Ishikawa (cell line): ENCODE results near the gene APOBEC4.

Experiments used
- CEBPB ChIP-seq: IDR thresholded peaks from 2 replicates; pipeline ENCODE4 v1.6.1; 2012
- CREB1 ChIP-seq: IDR thresholded peaks from 2 replicates; pipeline ENCODE4 v1.6.1; 2012; ENCODE audit warnings: low read depth
- EGR1 ChIP-seq: IDR thresholded peaks from 2 replicates; pipeline ENCODE4 v1.6.1; 2012
- EP300 ChIP-seq: IDR thresholded peaks from 2 replicates; pipeline ENCODE4 v1.6.1; 2012; ENCODE audit warnings: borderline replicate concordance
- FOXM1 ChIP-seq: IDR thresholded peaks from 2 replicates; pipeline ENCODE4 v1.6.1; 2012; ENCODE audit warnings: low read depth, borderline replicate concordance
- NFIC ChIP-seq: IDR thresholded peaks from 2 replicates; pipeline ENCODE4 v1.6.1; 2012
- RAD21 ChIP-seq: IDR thresholded peaks from 2 replicates; pipeline ENCODE4 v1.6.1; 2012; ENCODE audit warnings: low read depth
- TAF1 ChIP-seq: IDR thresholded peaks from 2 replicates; pipeline ENCODE4 v1.6.1; 2012; ENCODE audit warnings: low read depth, mild to moderate bottlenecking
- TCF12 ChIP-seq: IDR thresholded peaks from 2 replicates; pipeline ENCODE4 v1.6.1; 2012; ENCODE audit warnings: low read depth
- TEAD4 ChIP-seq: IDR thresholded peaks from 2 replicates; pipeline ENCODE4 v1.6.1; 2012
- YY1 ChIP-seq: IDR thresholded peaks from 2 replicates; pipeline ENCODE4 v1.6.1; 2012; ENCODE audit warnings: low read depth
- ZBTB7A ChIP-seq: IDR thresholded peaks from 2 replicates; pipeline ENCODE4 v1.6.1; 2012; ENCODE audit warnings: low read depth
- TF ChIP-seq, protein P1 (sequence below): IDR thresholded peaks from 2 replicates; pipeline ENCODE4 v1.6.1; 2012
- TF ChIP-seq, protein P2 (sequence below): IDR thresholded peaks from 2 replicates; pipeline ENCODE4 v1.6.1; 2012; ENCODE audit warnings: low read depth, mild to moderate bottlenecking
- TF ChIP-seq, protein P3 (sequence below): IDR thresholded peaks from 2 replicates; pipeline ENCODE4 v1.6.1; 2012

The APOBEC4 gene

DNA sequence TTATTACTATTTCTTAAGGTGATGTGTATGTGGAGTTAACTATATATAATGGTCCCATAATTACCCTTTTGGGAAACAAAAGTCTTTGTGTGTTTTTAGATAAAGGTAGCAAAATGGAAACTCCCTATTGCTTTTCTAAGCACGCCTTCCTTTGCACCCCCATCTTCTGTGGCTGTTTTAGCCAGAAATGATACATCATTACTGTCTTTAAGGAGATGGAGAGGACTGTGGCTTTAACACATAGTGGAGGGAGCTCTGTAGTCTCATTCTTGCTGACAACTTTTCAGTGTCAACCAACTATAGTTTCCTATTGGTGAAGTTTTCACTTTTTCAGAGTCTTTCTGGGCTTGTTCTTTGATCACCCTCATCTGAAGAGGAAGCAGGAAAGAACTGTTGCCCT, 1.0 kb downstream of the APOBEC4 start:
- no peak for TF ChIP-seq TAF1
- no peak for TF ChIP-seq TCF12
- TF ChIP-seq, protein P1, sequence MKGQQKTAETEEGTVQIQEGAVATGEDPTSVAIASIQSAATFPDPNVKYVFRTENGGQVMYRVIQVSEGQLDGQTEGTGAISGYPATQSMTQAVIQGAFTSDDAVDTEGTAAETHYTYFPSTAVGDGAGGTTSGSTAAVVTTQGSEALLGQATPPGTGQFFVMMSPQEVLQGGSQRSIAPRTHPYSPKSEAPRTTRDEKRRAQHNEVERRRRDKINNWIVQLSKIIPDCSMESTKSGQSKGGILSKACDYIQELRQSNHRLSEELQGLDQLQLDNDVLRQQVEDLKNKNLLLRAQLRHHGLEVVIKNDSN = no peak
- TF ChIP-seq TEAD4 = no peak
- TF ChIP-seq CEBPB = no peak
- TF ChIP-seq RAD21 = no peak
- no peak for TF ChIP-seq EGR1
- TF ChIP-seq, protein P2, sequence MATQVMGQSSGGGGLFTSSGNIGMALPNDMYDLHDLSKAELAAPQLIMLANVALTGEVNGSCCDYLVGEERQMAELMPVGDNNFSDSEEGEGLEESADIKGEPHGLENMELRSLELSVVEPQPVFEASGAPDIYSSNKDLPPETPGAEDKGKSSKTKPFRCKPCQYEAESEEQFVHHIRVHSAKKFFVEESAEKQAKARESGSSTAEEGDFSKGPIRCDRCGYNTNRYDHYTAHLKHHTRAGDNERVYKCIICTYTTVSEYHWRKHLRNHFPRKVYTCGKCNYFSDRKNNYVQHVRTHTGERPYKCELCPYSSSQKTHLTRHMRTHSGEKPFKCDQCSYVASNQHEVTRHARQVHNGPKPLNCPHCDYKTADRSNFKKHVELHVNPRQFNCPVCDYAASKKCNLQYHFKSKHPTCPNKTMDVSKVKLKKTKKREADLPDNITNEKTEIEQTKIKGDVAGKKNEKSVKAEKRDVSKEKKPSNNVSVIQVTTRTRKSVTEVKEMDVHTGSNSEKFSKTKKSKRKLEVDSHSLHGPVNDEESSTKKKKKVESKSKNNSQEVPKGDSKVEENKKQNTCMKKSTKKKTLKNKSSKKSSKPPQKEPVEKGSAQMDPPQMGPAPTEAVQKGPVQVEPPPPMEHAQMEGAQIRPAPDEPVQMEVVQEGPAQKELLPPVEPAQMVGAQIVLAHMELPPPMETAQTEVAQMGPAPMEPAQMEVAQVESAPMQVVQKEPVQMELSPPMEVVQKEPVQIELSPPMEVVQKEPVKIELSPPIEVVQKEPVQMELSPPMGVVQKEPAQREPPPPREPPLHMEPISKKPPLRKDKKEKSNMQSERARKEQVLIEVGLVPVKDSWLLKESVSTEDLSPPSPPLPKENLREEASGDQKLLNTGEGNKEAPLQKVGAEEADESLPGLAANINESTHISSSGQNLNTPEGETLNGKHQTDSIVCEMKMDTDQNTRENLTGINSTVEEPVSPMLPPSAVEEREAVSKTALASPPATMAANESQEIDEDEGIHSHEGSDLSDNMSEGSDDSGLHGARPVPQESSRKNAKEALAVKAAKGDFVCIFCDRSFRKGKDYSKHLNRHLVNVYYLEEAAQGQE = no peak
- no peak for TF ChIP-seq CREB1
- no peak for TF ChIP-seq YY1
- TF ChIP-seq NFIC = no peak

DNA sequence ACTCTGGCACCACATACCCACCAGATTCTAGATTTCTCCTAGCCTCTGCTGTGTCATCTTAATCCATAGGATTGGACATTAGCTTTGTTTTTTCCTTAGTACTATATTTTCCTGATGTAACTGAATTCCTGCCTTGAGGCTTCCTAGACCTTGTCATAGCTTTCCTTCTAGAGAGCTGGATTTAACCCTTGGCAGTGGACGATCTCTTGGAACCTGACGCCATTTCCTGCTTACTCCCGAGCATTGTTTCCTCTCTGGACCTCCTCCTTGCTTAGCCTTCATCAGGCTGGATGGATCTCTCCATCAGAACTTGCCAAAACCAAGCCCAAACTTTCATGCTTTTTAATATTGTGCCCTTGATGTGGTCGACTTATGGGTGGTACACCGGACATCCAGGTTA, 1.5 kb downstream of the APOBEC4 start:
- TF ChIP-seq ZBTB7A (no peak), TCF12 (no peak), YY1 (no peak), RAD21 (no peak)

DNA sequence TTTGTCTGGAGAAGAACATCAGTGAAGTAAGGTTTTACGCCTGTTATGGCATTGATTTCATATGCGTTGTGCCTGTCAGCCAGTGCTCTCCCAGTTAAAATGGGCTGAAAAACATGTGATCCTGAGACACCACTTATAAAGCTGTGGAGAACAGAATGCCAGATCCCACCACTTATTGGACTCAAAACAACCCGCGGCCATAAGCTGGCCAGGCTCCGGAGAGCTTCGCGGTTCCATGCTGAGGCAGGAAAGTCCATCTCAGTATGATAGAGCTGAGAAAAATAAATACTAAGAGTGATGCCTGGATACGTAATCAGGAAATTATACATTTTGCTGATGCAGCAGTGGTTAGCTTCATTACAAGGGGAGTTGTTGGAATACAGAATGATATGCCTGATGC, 5.1 kb downstream of the APOBEC4 start:
- TF ChIP-seq NFIC (no peak), EP300 (no peak)

DNA sequence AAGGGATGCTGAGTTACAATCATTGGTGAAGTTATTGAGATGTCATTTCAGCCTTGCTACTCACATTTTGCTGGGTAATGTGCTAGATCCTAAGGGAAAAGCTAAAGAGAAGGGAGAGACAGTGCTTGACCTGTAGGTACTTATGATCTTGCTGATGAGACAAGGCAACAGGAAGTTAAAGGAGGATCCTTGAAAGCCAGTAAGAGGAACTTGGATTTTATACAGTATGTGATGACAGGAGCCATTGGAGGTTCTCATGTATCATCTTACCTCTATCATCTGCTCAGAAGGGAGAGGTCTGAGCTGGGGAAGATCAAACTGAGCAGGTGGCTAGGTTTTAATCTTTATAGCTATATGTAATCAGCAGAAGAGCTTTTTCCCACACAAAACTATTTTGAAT, 6.3 kb downstream of the APOBEC4 start:
- TF ChIP-seq TEAD4 (no peak), EGR1 (no peak), TCF12 (no peak), YY1 (no peak)
- TF ChIP-seq, protein P1 = no peak
- TF ChIP-seq, protein P2 = no peak

DNA sequence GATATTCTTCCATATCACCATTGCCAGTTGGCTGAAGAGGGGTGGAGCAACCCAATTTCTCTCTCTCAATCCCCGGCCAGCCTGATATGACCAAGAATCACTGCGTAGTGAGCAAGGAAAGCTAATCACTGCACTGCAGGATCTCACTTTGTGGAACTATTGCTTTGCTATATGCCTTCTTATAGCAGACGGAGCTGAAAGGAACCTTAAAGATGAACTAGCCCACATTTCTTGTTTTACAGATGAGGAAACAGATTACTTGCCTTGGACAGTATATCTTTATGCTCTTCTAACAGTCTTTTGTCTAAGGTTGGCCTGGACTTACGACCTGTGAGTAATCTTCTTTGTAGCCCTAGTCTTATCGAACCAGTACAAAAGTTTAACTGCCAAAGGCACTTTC, 7.6 kb downstream of the APOBEC4 start:
- no peak for TF ChIP-seq RAD21
- TF ChIP-seq, protein P2 = no peak
- no peak for TF ChIP-seq ZBTB7A
- TF ChIP-seq, protein P3, sequence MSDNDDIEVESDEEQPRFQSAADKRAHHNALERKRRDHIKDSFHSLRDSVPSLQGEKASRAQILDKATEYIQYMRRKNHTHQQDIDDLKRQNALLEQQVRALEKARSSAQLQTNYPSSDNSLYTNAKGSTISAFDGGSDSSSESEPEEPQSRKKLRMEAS = no peak

DNA sequence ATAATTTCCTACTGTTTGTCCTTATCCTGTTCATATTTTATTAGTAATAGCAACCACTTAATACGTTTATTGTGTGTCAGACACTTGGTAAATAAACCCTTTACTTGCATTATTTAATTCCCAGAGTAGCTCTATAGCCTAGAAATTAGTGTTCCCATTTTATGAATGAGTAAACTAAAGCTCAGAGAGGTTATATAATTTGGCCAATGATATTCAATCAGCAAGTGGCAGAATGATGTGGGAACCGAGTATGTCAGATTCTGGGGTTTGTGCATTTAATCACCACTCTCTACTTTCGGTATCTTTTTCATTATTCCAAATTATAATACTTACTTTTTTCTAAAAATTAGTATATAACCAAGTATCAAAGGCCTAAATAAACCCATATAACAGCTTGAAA, 10.9 kb downstream of the APOBEC4 start:
- TF ChIP-seq EP300 (no peak), NFIC (no peak), EGR1 (no peak), ZBTB7A (no peak), FOXM1 (no peak), TEAD4 (no peak), CEBPB (no peak), RAD21 (no peak), TCF12 (no peak), TAF1 (no peak), YY1 (no peak), CREB1 (no peak)
- TF ChIP-seq, protein P3 = no peak
- TF ChIP-seq, protein P2 = no peak
- TF ChIP-seq, protein P1 = no peak
